NCI-H524 treated with DMSO at 0.1 percent for 48 hours (cell line): ENCODE measurements around the gene NEB.
"Not testable (repeated sequence)": the region's sequence is repeated elsewhere in the genome, so short reads cannot be mapped to it uniquely, and the experiment has no call there.

Experiments
- DNase-seq: peaks from one replicate; lab custom pipeline; 2025; lab: John Stamatoyannopoulos, UW

The NEB gene

DNA sequence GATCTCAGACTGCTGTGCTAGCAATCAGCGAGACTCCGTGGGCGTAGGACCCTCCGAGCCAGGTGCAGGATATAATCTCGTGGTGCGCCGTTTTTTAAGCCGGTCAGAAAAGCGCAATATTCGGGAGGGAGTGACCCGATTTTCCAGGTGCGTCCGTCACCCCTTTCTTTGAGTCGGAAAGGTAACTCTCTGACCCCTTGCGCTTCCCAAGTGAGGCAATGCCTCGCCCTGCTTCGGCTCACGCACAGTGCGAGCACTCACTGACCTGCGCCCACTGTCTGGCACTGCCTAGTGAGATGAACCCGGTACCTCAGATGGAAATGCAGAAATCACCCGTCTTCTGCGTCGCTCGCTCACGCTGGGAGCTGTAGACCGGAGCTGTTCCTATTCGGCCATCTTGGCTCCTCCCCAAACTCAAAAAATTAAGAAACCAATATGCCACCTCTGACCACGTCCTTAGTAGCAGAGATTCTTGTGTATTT lies 29.8 kb downstream of the NEB start:
- not testable (repeated sequence) for DNase-seq

- DNase-seq, result not testable (repeated sequence)
These were observed 36.1 kb downstream of the NEB start for GRCh38 chr2:151698134-151698533.

GRCh38 chr2:151695778-151696177 lies 38.5 kb downstream of the NEB start:
- no peak for DNase-seq

- DNase-seq, result no peak
These were observed 42.6 kb downstream of the NEB start for GRCh38 chr2:151691631-151692030.

GRCh38 chr2:151688719-151689118 lies 45.6 kb downstream of the NEB start:
- no peak for DNase-seq

- DNase-seq, result no peak
These were observed 51.7 kb downstream of the NEB start for GRCh38 chr2:151682459-151683003.

DNA sequence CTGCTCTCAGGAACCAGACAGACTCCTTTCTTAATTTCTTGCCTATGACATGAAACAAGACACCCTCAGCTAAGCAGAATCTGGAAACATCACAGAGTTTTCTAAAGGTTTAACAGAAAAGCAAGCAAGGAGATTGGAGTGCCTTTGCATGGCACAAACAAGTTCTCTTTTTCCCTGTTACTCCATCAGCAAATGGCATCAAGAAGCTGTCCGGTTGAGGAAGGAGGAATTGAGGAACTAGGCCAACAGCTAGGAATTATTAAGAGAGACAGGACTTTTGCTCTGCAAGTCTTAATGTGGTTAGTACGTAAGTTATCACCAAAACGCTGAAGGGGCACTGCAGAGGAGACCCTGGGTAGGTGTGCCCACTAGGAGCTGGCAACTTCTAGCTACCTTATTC lies 53.2 kb downstream of the NEB start:
- DNase-seq, result no peak

- no peak for DNase-seq
These were observed 54.3 kb downstream of the NEB start for GRCh38 chr2:151679994-151680393.

- DNase-seq, result no peak
These were observed 55.4 kb downstream of the NEB start for GRCh38 chr2:151678849-151679248.

- no peak for DNase-seq
These were observed 61.3 kb downstream of the NEB start for GRCh38 chr2:151673016-151673415.

- no peak for DNase-seq
These were observed 62.0 kb downstream of the NEB start for GRCh38 chr2:151672277-151672676.

DNA sequence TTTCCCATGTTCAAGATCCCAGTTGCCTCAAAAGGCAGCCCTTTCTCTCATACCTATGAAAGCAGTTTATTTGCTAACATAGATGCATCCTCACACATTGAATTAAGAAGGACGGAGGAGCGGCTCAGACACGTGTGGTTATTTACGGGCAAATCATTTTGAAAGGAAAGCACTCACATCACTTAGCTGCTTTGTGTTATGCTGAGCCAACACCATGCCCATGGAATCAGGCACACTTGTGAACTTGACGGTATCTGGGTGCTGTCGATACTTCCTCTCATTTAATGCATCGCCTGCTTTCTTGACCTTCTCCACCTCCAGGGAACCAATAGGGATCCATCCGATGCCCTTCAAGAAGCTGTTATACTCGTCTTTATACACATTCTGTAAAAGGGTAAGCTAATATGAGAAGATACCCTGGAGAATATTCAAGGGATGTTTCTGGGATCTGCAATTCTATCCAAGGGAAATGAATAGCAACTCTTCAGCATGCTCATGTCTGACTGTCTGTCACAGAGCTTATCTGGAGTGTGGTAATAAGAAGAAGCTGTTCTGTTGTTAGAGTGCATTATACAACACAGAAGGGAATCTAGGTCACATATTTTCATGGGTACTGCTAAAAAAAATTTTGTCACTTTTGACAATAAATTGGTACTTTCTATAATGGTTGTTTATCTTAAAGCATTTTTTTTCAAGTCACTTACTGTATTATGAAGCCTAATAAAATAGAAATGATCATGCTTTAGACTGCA lies 63.3 kb downstream of the NEB start:
- DNase-seq, result no peak

DNA sequence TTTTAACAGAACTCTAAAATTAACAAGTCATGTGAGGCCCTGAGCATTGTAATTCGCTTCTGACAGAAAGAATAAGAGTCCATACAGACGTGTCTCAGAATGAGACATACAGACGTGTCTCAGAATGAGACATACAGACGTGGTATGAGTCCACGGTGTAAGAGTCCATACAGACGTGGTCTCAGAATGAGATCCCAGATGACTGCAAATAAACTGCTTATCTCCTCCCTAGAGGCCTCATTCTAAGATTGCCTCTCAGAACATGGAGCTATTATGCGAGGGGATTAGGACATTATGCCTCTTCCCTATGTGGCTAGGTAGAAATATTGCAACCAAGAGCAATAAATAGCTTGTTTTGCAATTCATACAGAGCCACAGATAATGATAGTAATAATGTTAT lies 63.9 kb downstream of the NEB start:
- DNase-seq, result no peak

DNA sequence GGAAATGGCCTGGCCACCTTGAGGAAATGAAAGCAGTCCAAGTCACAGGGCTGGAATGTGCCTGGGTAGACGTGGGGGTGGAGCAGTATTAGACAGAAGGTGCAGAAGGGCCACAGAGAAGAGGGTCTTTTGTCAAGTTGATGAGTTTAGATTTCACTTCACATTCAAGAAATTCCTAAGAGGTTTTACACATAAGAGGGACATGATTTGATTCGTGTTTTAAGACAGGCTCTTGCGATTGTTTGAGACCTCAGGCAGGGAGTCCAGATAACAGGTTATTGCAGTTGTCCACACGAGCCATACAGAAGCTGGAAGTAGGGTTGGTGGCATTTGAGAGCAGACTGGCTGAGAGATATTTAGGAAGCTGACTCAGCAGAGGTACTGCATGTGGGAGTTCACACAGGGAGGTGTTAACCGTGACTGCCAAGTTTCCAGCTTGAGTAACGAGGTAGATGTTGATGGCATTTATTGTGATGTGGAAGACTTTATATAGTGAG lies 64.6 kb downstream of the NEB start:
- DNase-seq, result no peak

DNA sequence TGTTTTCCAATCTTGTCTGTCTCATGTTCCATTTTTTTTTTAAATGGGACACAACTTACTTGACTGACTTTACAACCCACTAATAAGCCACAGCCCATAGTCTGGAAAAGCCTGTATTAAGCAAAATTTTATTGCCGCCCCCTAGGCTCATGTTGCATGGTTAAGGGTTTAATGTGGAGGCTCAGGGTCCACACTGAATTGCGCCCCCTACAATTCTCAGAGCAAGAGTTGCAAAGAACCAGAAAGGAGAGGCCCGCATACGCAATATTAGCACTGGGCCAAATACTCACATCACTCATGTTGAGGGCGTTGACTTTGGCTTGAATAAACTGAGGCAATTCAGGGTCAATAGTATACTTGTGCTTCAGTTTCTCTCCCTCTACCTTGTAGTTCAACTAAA lies 65.5 kb downstream of the NEB start:
- no peak for DNase-seq

DNA sequence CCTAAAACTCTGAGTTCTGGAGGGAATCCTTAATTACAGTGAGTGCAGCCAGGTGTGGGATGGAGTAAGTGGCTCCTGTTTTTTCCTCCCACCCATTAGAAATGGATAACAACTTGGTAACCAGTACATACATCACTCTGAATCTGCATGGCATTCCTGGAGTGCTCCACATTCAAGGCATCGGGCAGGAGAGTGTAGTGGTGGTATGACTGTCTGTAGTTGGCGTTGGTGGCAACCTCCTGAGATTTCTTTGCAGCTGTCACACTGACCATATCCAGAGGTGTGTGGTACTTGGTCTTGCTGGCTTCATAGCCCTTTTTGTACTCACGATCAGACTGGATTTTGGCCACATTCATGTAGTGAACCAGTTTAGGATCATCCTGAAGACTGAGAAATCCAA lies 68.3 kb downstream of the NEB start:
- DNase-seq, result no peak

GRCh38 chr2:151664520-151664919 lies 69.8 kb downstream of the NEB start:
- no peak for DNase-seq

DNA sequence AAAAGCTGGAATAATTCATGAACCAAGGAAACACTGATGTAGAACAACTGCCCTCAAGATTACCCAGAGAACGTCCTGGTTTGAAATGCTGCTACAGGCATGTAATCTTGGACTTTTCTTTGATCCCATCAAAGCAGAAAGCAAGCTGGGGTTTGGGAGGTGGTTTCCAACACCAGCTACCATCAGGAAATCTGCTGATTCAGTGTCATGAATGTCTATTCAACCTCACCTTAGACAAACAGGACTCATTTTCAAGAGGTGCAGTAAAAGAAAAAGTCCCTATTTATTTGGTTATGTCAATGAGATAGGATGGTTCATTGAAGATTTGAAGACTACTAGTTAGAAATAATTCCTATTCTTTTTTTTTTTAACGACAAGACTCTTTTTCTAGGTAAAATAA lies 72.7 kb downstream of the NEB start:
- no peak for DNase-seq

- DNase-seq, result no peak
These were observed 76.2 kb downstream of the NEB start for GRCh38 chr2:151658081-151658480.

GRCh38 chr2:151657667-151658076 lies 76.6 kb downstream of the NEB start:
- no peak for DNase-seq

DNA sequence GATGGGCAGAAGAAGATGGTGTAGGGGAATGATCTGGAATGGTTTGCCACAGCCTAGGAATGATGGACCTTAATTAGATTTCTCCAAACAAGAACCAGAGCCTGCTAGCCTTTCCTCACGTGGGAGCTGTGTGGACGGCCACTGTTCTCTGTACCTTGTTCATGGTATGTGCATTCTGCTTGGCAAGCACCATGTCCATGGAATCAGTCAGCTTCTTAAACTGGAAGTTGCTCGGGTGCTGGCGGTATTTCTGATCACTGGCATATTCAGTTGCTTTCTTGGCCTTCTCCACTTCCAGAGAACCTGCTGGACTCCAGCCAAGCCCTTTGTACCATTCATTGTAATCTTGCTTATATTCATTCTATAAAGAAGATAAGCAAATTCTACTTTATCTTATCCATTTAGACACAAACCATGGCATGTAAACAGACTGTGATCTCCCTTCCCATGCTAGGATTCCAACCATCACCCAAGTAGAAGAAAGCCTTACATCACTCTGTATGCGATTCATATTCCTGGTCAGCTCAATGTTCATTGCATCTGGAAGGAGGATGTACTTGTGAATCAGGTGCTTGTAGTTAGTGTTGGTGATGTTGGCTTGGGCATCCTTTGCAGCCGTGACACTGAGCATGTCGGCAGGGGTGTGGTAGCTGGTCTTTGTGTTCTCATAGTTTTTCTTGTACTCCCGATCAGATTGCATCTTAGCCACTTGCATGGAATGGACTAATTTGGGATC lies 78.4 kb downstream of the NEB start:
- no peak for DNase-seq

- no peak for DNase-seq
These were observed 79.4 kb downstream of the NEB start for GRCh38 chr2:151654891-151655290.

GRCh38 chr2:151654085-151654484 lies 80.2 kb downstream of the NEB start:
- DNase-seq, result no peak
